Stimulated activated CD4-positive, alpha-beta T cell treated with anti-CD3 and anti-CD28 coated beads, TNF-alpha, amount 100 ng/mL, for 4 hours (primary cell): ENCODE measurements around the gene HVCN1.
A peak's percentile ranks its signal among the peaks of the same experiment; 100 is the strongest.
"Not testable (repeated sequence)": the region's sequence is repeated elsewhere in the genome, so short reads cannot be mapped to it uniquely, and the experiment has no call there.

Experiments used
- DNase-seq, 3 experiments: peaks; one replicate each; pipeline ENCODE4 v3.0.0-alpha.2; 2020; ENCODE audit warnings: low read depth in 3 of 3

Gene HVCN1

GRCh38 chr12:110688446-110689280 lies at the start of gene HVCN1:
HVCN1 (minus strand) TSS chr12:110689115; CDS start chr12:110683245, 5,870 bp downstream.
- peak in 1 of 3 experiments; percentile 12 for DNase-seq

GRCh38 chr12:110737532-110737931 lies 48.6 kb upstream of the HVCN1 start:
- DNase-seq = no peak

GRCh38 chr12:110737016-110737415 lies 48.1 kb upstream of the HVCN1 start:
- not testable (repeated sequence) for DNase-seq

GRCh38 chr12:110733900-110734299 lies 45.0 kb upstream of the HVCN1 start:
- no peak for DNase-seq

- no peak for DNase-seq
Observed at GRCh38 chr12:110733089-110733715, 44.3 kb upstream of the HVCN1 start.

GRCh38 chr12:110732572-110732971 lies 43.7 kb upstream of the HVCN1 start:
- no peak for DNase-seq

- DNase-seq = no peak
Observed at GRCh38 chr12:110731479-110731878, 42.6 kb upstream of the HVCN1 start.

GRCh38 chr12:110728628-110729027 lies 39.7 kb upstream of the HVCN1 start:
- no peak for DNase-seq

- DNase-seq = no peak
Observed at GRCh38 chr12:110726708-110727369, 37.9 kb upstream of the HVCN1 start.

GRCh38 chr12:110726028-110726427 lies 37.1 kb upstream of the HVCN1 start:
- DNase-seq = no peak

GRCh38 chr12:110725267-110725666 lies 36.4 kb upstream of the HVCN1 start:
- DNase-seq = no peak

GRCh38 chr12:110722892-110723291 lies 34.0 kb upstream of the HVCN1 start:
- not testable (repeated sequence) for DNase-seq

GRCh38 chr12:110721570-110721969 lies 32.7 kb upstream of the HVCN1 start:
- no peak for DNase-seq

GRCh38 chr12:110720516-110720915 lies 31.6 kb upstream of the HVCN1 start:
- no peak for DNase-seq

GRCh38 chr12:110718222-110718908 lies 29.4 kb upstream of the HVCN1 start:
- no peak for DNase-seq

GRCh38 chr12:110717037-110717436 lies 28.1 kb upstream of the HVCN1 start:
- no peak for DNase-seq

GRCh38 chr12:110708917-110709316 lies 20.0 kb upstream of the HVCN1 start:
- no peak for DNase-seq

GRCh38 chr12:110705309-110705708 lies 16.4 kb upstream of the HVCN1 start:
- DNase-seq = no peak

- DNase-seq = no peak
Observed at GRCh38 chr12:110704750-110705149, 15.8 kb upstream of the HVCN1 start.

GRCh38 chr12:110704231-110704630 lies 15.3 kb upstream of the HVCN1 start:
- DNase-seq = no peak

- DNase-seq = no peak
Observed at GRCh38 chr12:110702081-110702480, 13.2 kb upstream of the HVCN1 start.
